Activated CD8-positive, alpha-beta memory T cell treated with anti-CD3 and anti-CD28 coated beads for 4 hours (primary cell): ENCODE results near the gene OSBPL8.

Source experiments
- DNase-seq, 2 donors: peaks; one replicate each; pipeline ENCODE4 v3.0.0-alpha.2; 2020; ENCODE audit warnings: low read depth in 2 of 2

The OSBPL8 gene

GRCh38 chr12:76470028-76470939 lies 89.3 kb downstream of the OSBPL8 start:
- no peak for DNase-seq

- no peak for DNase-seq
Measured at GRCh38 chr12:76464631-76465166, 94.9 kb downstream of the OSBPL8 start.

GRCh38 chr12:76462668-76463224 lies 96.8 kb downstream of the OSBPL8 start:
- DNase-seq: no peak

- DNase-seq: no peak
Measured at GRCh38 chr12:76460807-76461206, 98.8 kb downstream of the OSBPL8 start.

GRCh38 chr12:76457818-76458217 lies 101.8 kb downstream of the OSBPL8 start:
- DNase-seq: no peak

GRCh38 chr12:76457010-76457409 lies 102.6 kb downstream of the OSBPL8 start:
- no peak for DNase-seq

GRCh38 chr12:76455582-76456345 lies 103.8 kb downstream of the OSBPL8 start:
- DNase-seq: no peak

GRCh38 chr12:76451528-76451927 lies 108.0 kb downstream of the OSBPL8 start:
- no peak for DNase-seq

- no peak for DNase-seq
Measured at GRCh38 chr12:76450690-76451089, 108.9 kb downstream of the OSBPL8 start.

- no peak for DNase-seq
Measured at GRCh38 chr12:76449993-76450392, 109.6 kb downstream of the OSBPL8 start.

- DNase-seq: no peak
Measured at GRCh38 chr12:76449583-76449982, 110.0 kb downstream of the OSBPL8 start.

GRCh38 chr12:76449016-76449415 lies 110.6 kb downstream of the OSBPL8 start:
- DNase-seq: no peak

- DNase-seq: no peak
Measured at GRCh38 chr12:76446090-76446489, 113.5 kb downstream of the OSBPL8 start.

GRCh38 chr12:76445462-76445861 lies 114.1 kb downstream of the OSBPL8 start:
- no peak for DNase-seq

GRCh38 chr12:76444408-76444984 lies 115.1 kb downstream of the OSBPL8 start:
- DNase-seq: no peak

- no peak for DNase-seq
Measured at GRCh38 chr12:76441016-76441415, 118.6 kb downstream of the OSBPL8 start.

- no peak for DNase-seq
Measured at GRCh38 chr12:76432733-76433132, 126.8 kb downstream of the OSBPL8 start.

- no peak for DNase-seq
Measured at GRCh38 chr12:76428117-76428516, 131.5 kb downstream of the OSBPL8 start.

GRCh38 chr12:76426160-76426559 lies 133.4 kb downstream of the OSBPL8 start:
- DNase-seq: no peak

GRCh38 chr12:76424941-76425340 lies 134.6 kb downstream of the OSBPL8 start:
- DNase-seq: no peak

- DNase-seq: no peak
Measured at GRCh38 chr12:76422543-76423438, 136.8 kb downstream of the OSBPL8 start.
